ENCODE data around the gene SRGAP2B. TPM values are rescaled to one million over a fixed set of nuclear protein-coding genes. Genes with fewer than 3 reads are reported as not detected.
"Not testable (repeated sequence)": the region's sequence is repeated elsewhere in the genome, so short reads cannot be mapped to it uniquely, and the experiment has no call there.

The SRGAP2B gene
- total RNA-seq, 2 experiments from 2014 or later: 19.9 to 22.2 TPM

DNA sequence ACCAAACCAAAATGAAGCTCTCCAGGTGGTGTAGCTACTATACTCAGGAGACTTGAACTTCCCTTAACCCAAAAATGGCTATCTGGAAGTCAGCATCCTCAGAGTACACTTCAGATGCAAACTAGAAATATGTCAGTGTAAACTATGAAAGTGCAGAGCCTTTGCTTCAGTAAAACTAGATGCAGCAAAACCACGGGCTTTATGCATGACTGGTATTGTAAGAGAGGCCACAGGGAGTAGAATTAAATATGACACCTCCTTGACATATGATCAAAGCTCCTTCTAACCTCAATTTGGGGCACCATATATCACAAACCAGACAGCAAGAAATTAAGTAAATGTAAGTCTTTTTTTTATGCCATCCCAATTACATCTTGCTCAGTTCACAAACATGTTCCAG, 47.6 kb downstream of the SRGAP2B start:
- CTCF ChIA-PET, POLR2A ChIA-PET: not testable (repeated sequence)

DNA sequence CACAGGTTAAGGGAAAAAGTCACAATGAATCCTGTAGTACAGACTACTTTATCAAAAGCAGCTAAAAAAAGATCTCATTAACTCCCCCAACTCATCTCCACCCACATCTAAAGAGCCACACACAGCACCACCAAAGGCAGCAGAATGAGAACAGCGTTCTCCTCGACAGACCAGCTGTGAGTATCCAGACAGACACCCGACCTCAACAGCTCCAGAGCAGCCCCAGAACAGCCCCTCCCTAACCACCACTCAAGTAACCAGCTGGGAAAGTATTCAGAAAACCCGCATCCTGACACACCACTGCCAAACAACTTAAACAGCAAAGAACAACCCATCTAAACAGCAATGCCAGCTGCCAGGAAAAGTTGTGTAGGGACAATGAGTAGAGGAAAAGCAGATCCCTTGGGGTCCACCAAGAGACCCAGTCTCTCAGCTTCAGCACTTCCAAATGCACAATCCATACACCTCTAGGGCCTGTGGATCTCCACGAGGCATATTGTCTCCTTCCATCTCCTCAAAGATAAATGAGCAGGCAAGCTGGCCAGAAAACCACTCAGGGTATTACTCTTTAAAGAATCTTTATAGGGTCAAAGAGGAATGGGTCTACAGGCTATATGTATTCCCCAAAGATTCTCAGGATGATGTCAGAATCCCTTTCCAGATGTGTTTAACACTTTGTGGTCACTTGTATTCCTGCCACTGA, 49.4 kb downstream of the SRGAP2B start:
- CTCF ChIA-PET, POLR2A ChIA-PET: not testable (repeated sequence)

DNA sequence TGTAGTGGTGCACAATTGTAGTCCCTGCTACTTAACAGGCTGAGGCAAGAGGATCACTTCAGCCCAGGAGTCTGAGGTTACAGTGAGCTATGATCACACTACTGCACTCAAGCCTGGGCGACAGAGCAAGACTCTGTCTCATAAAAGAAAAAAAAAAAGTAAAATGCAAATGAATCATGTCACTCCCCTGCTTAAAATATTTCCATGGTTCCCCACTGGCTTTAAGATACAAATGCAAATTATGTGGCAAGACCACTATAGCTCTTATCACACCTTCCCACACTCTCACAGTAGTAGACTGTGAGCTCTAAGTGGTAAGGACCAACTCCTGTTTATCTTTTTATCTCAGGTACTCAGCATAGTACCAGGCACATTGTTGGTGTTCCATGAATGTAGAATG, 53.6 kb downstream of the SRGAP2B start:
- CTCF ChIA-PET, POLR2A ChIA-PET: not testable (repeated sequence)

DNA sequence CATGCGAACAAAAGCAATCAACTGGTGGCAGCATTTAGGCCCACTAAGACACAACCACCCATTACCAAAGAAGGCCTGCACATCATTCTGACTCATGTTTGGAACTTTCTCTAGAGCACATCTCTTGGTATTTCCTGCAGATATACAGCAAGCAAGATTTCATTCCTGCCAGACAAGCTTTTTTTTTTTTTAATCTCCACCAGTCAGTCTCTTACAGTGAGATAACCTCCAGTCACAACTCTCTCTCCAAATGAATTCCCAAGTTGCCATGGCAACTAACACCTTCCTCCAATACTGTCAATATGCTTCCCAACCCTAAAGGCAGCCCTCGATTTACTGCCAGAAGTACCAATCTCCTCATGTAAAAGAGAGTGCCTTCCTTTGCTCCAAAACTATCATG, 59.1 kb downstream of the SRGAP2B start:
- POLR2A ChIA-PET, CTCF ChIA-PET: not testable (repeated sequence)

DNA sequence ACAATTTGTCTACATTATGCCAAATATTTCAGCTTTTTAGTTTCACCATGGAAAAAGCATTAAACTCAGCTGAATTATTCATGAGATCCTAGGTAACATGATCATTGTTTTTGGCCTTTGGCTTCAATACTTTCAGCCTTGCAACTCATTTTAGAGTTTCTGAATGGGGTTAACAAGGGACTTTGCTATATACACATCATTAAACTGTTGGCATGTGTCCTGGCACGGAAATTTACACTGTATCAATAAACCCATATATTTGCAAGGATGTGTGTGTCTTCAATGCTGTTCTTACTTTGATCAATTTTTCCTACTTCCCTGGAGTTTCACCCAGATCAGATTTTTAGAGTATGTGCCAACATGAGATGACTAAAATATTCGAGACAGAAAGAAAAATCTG, 61.6 kb downstream of the SRGAP2B start:
- CTCF ChIA-PET, POLR2A ChIA-PET: not testable (repeated sequence)

DNA sequence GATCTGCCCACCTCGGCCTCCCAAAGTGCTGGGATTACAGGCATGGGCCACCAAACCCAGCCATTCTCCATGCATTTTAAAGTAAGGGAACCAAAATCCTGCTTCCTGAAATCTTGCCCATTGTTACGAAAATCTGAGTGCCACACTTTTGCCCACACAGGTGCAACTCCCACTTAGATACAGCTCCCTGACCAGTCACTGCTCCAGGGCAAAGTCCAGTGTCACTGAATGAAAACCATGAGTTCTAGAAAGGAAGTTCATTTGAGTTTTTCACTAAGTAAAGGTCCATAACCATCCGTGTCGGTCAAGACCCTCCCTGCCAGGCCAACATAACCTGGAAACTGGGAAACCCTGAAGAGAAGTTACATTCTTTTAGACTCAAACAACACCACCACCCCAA, 67.9 kb downstream of the SRGAP2B start:
- CTCF ChIA-PET, POLR2A ChIA-PET: not testable (repeated sequence)

DNA sequence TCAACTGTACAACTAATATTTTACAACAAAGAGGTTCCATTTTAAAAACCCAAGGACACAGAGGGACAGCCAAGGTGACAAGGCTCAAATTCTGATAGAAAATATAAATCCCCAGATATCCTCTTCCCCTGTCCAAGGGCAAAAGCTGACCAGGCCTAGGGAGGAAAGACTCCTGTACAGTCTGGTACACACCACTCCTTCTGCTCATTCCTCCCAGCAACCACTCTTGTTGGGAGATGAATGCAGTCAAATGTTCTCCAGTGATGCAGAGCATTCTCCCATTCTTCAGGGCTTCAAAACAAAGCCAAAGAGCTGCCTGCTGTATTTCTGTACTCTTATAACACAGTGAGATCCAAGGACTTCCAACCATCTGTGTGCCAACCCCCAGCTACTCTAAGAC, 69.8 kb downstream of the SRGAP2B start:
- CTCF ChIA-PET, POLR2A ChIA-PET: not testable (repeated sequence)

DNA sequence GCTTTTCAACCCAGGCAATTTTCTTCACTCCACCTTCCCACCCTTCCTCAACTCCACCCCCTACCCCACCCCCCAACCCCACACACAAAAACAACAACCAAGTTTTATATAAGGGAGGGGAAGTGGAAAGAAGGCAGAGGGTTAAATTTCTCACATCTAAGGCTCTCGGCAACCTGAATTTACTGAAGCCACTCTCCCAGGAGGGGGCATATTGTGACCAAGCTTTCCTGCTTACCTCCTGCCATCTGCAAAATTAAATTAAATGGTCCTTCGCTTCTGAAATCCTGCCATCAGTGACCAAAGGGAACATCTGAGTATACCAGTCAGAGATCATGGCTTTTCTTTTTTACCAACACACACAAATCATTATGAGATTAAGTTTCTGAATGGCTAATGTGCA, 72.9 kb downstream of the SRGAP2B start:
- CTCF ChIA-PET: not testable (repeated sequence)

DNA sequence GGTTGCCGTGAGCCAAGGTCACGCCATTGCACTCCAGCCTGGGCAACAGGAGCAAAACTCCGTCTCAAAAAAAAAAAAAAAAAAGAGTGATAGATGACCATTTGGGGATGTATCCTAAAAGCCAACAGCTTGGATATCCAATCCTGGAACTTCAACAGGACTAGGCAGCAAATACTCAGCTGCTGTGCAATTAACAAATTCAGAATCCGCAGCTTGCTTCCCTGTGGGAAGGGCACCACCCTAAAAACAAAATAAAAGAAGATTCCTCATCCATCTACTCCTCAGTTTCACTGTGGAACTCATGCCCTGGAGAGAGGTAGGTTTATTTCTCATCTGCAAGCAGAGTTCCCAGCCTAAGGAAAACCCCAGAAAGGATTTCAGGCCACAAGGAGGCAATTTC, 73.4 kb downstream of the SRGAP2B start:
- POLR2A ChIA-PET, CTCF ChIA-PET: not testable (repeated sequence)

More for the DNA sequence above, 72.9 kb downstream of the SRGAP2B start:
- POLR2A ChIA-PET: not testable (repeated sequence)

DNA sequence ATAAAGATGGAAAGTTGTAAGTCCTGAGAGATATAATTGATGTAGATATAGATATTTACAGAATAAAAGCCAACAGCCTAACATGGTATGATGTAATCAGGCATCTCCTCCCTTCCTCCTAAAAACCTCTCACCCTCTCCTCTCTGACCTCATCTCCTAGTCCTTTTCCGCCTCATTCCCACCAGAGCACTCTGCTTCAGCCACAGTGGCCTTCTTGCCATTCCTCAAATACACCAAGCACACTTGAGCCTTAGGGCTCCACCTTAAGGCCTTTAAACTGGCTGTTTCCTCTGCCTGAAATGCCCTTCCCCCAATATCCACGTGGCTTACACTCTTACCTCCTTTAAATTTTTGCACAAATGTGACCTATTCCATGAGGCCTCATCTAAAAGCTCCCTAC, 75.4 kb downstream of the SRGAP2B start:
- CTCF ChIA-PET: not testable (repeated sequence)

DNA sequence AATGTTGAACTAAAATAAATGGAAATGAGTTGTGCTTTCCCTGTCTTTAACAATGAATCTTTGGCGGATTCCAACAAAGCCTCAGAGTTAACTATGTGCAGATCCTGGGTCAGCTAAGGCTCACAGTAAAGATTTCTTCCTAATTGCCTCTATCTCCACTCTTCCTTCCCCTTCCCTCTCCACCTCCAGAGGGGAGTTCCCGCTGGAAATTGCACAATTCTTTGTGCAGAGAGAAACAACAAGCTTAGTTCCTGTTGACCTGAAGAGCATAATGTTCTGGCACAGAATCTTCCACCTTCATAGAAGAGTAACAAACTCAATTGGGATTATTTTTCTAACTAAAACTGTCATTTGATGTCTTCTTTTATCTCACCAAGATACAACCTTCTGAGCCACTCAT, 77.4 kb downstream of the SRGAP2B start:
- POLR2A ChIA-PET: not testable (repeated sequence)

More for the DNA sequence above, 75.4 kb downstream of the SRGAP2B start:
- POLR2A ChIA-PET: not testable (repeated sequence)

DNA sequence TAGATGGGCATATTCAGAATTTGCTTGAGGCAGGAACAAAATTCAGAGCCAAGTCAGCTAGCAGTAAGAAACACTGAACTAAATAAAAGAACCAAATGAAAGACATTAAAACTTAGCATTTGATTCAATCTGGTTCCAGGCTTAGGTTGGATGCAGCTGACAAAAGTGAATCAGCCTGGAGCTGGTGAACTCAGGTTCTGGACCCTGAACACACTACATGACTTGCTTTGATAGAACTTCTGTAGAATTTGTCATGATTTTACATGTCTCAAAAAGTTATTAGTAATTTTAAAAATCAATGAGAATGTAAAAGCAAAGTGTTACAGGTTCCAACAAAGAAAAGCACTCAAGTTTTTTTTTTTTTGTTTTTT, 78.7 kb downstream of the SRGAP2B start:
- POLR2A ChIA-PET, CTCF ChIA-PET: not testable (repeated sequence)

More for the DNA sequence above, 77.4 kb downstream of the SRGAP2B start:
- CTCF ChIA-PET: not testable (repeated sequence)

DNA sequence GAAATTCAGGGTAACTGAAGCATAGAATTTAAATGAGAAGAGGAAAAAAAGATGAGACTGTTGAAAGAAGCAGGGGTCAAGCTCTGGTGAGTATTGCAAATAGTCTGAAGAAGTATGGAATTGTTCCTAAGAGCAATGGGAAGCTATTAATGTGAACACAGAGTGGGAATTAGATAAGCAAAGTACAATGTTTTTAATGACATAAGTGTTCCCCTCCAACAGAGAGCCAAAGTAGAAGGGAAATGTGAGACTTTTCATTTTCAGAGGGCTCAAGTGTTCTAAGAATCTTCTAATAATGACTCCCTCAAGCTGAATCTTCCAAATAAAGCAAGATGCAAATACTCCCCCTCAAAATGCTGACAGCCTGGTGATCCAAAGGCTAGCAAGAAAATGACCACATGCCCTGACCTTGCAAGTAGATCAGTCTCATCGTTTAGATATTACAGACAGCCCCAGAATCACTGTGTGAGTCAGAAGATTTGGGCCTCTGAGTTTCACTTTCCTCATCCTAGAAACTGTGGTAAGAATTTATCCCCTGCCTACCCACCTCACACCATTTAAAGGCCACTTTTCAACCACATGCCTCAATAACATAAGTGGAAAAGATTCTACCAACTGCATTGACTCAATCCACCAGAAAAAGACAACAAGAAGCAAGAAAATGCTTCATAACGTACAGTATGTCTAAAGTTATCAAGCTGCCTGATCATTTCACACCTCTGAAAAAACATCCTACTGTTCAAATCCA, 79.2 kb downstream of the SRGAP2B start:
- CTCF ChIA-PET, POLR2A ChIA-PET: not testable (repeated sequence)

DNA sequence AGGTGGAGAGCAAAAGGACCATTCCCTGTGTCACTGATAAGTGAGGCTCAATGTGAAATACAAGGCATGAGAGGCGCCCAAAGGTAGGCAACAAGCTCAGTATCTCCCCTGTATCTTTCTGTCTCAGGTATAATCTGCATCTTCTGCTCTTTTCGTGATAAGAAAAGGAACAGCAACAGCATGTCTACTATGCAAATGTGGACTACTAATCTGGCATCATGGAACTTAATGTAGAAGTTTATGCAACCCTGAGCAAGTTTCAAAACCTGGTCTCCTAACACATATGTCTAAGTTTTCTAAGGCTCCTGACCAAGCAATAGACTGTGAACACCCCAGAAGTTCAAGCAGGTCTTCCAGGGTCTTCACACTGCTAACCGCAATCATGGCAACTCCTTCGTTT, 81.8 kb downstream of the SRGAP2B start:
- CTCF ChIA-PET: not testable (repeated sequence)

DNA sequence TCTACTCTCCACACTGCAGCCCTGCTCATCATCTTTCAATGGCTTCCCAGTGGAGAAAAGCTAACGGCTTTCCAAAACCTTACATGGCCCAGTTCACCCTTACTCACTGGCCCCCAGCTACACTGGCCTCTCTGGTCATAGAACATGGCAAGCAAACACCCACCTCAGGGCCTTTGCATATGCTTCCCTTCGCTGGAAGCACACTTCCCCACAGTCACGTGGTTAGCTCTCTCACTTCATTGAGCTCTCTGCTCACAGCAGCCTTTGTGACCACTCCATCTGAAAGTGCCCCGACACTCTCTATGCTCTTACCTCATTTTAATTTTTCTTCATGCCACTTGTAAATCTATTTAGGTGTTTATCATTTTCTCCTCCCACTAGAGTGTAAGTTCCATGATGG, 83.3 kb downstream of the SRGAP2B start:
- CTCF ChIA-PET, POLR2A ChIA-PET: not testable (repeated sequence)

More for the DNA sequence above, 81.8 kb downstream of the SRGAP2B start:
- POLR2A ChIA-PET: not testable (repeated sequence)

DNA sequence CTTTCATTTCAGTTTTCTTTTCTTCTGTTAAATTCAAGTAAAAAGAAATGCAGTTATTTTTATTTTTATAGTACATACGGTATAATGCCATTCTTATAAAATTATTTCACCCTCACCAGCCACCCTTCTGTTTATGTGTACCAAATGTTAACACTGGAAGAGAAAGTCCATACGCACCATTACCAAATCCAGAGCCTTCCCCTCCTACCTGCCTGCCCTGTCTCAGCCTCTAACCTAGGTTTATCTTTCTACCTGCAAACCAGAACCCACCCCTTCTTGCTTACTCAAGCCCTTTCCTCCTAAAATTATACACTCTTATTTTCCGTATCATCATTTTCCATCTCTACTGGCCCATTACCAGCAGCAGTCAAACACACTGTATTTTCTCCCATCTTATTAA, 84.5 kb downstream of the SRGAP2B start:
- CTCF ChIA-PET, POLR2A ChIA-PET: not testable (repeated sequence)

DNA sequence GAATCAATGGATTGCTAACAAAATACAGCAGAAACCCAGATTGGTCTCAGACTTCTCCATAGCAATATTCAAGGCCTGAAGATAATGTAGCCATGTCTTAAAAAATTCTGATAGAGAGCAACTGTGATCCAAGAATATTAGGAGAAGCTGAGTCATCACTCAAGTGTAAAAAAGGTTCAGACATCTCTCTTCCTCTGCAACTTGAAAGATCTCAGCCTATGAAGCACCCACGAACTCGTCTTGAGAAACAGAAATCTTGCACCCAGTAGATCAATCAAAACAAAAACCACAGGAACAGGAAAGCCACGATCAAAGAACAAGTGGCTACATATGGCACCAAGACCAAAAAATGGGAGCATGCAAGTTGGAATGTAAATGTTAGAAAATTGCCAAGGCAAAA, 85.2 kb downstream of the SRGAP2B start:
- POLR2A ChIA-PET, CTCF ChIA-PET: not testable (repeated sequence)

DNA sequence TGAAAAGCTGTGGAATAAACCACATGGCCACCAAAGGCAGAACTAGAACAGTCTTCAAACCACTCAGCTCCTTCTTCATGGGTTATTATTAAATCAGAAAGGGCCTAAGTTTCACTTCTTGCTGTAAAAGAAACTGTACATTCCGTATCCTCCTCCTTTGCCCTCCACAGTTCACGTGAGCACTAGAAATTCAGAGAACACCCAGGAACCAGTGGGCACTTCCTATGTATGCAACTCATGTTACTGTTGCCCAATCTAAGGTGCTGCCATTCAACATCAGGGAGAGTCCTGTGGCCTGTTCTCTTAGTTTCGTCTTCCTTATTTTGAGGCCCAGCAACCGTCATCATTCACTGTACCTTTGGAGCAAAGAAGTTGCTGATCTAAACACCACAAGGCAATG, 86.7 kb downstream of the SRGAP2B start:
- POLR2A ChIA-PET, CTCF ChIA-PET: not testable (repeated sequence)

DNA sequence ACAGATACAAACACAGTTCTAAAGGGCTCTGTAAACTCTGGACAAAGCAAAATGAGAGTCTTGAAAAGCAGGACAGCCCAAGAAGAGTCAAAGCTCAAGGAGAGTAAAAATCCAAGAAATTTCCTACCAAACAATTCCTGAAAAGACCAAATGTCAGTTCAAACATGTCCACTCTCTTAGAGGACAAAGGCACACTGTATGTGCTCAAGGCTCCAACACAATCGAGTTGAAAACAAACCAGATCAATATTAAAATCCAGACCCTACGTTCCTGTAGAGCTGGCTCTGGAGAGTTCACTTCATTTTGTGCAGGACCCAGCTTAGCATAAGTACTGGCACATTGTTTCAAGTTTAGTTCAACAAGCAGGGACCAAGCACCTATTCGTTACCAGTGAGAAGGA, 90.0 kb downstream of the SRGAP2B start:
- POLR2A ChIA-PET, CTCF ChIA-PET: not testable (repeated sequence)

DNA sequence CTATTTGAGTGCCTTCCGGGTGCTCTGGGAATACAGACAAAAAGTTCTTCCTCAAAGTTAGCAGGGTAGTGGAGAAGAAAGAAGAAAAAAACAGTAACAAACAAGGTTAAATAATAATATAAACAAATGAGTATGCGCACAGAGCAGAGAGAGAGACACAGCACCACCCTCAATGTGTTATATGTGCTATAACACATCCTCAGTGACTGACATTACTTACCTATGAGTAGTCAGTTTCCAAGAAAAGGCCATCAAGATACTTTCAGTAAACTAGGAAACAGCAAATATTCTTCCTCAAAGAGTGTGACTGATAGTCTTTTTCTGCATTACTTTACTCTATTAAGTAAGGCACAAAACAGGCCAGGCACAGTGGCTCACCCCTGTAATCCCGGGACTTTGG, 93.7 kb downstream of the SRGAP2B start:
- CTCF ChIA-PET, POLR2A ChIA-PET: not testable (repeated sequence)

DNA sequence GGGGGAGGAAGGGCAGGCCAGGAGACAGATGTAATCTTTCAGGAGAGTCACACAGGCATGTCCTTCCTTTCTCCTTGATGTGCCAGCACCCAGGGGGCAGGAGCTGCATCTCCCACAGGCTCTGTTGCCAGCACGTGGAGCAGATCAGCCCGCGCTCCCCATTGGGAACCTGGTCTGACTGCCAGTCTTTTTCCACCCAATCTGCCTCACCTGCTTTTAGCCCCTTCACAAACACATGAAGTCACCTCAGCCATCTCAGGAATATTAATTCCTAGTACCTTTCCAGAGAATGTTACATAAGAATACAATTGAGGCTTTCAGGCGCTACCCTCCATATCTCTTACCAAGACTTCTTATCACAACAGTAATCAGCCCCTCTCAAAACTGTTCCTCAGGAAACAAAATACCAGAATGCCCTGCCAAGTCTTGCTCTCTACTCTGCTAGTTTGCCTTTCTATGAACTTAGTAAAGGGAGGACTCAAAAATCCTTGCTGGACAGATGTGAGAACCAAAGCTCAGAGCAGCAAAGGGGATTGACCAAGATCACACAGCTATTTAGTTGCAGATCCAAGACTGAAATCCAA, 94.3 kb downstream of the SRGAP2B start:
- POLR2A ChIA-PET, CTCF ChIA-PET: not testable (repeated sequence)

Data from activated CD8-positive, alpha-beta memory T cell treated with anti-CD3 and anti-CD28 coated beads for 36 hours (primary cell).